ENCODE measurements around the gene SPTBN2.
A peak's percentile ranks its signal among the peaks of the same experiment; 100 is the strongest.

SPTBN2 gene

DNA sequence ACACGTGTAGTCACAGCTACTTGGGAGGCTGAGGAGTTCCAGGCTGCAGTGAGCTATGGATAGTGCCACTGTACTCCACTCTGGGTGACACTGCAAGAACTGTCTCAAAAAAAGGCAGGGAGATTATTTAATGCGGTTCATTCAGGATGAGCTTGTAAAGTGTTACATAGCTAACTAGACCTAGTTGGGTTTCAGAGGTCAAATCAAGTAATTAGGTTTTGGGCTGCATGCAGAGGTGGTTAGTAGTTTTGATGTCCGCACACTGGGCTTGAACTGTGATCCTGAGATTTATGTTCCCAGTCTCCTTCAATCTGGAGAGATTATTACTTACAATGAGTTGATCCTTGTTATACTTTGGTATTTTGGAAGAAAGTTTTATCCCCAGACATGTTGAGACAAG, 92.6 kb downstream of the SPTBN2 start:
- Mint-ChIP-seq H3K27ac (peak overlapping the region; percentile 24), H3K4me3 (no peak overlapping the region), H3K4me1 (ENCODE audit: low read depth) (peaks cover 39% of the 10 kb centered on the region), H3K9me3 (no peaks in the 10 kb centered on the region), H3K36me3 (ENCODE audit: low read depth) (peaks cover 31% of the 10 kb centered on the region), H3K27me3 (ENCODE audit: low read depth) (no peaks in the 10 kb centered on the region)

All from T-helper 1 cell treated with Interleukin-12 subunit alpha and Interleukin-12 subunit beta and Interleukin-4 antibody, amounts not matched to agents 30 μg/mL and 1 μg/mL, for 36 hours (primary cell).